OCI-LY3 (cell line): ENCODE measurements around the gene CLEC4C.
"Not testable (repeated sequence)": the region's sequence is repeated elsewhere in the genome, so short reads cannot be mapped to it uniquely, and the experiment has no call there.

Experiments
- H2AFZ ChIP-seq: fragments of 200-600, 300-600 bp; shearing (Covaris generic); 2 replicates; pipeline ENCODE4 v1.6.0; 2014; ENCODE audit warnings: antibody characterized with exemption, low read depth, low read length
- H3K27ac ChIP-seq: fragments of 200-600, 300-600 bp; sonication (generic); 2 replicates; pipeline ENCODE4 v1.5.1; 2014; ENCODE audit warnings: mild to moderate bottlenecking, low read length, moderate library complexity, mixed read lengths
- H3K27me3 ChIP-seq: fragments of 200-600, 300-600 bp; sonication (generic); 2 replicates; pipeline ENCODE4 v1.6.1; 2014; ENCODE audit warnings: low read depth, low read length, mixed read lengths
- H3K36me3 ChIP-seq: fragments of 200-600, 300-600 bp; sonication (generic); replicated peaks from 2 replicates; pipeline ENCODE3; 2014; ENCODE audit warnings: low read depth, low read length, mixed read lengths
- H3K4me1 ChIP-seq: fragments of 300-600, 200-600 bp; sonication (generic); 2 replicates; pipeline ENCODE4 v1.6.1; 2014; ENCODE audit warnings: low read length, mixed read lengths
- H3K4me2 ChIP-seq: fragments of 200-600, 300-600 bp; sonication (generic); 2 replicates; pipeline ENCODE4 v1.6.1; 2014; ENCODE audit warnings: low read length, mixed read lengths
- H3K4me3 ChIP-seq: fragments of 300-600, 200-600 bp; sonication (generic); 2 replicates; pipeline ENCODE4 v1.5.1; 2014; ENCODE audit warnings: antibody characterized with exemption, mild to moderate bottlenecking, low read length, moderate library complexity
- H3K79me2 ChIP-seq: fragments of 300-600, 200-600 bp; shearing (Covaris generic); 2 replicates; pipeline ENCODE4 v1.6.1; 2014; ENCODE audit warnings: mild to moderate bottlenecking, low read length, mixed read lengths
- H3K9ac ChIP-seq: fragments of 300-600, 200-600 bp; shearing (Covaris generic); 2 replicates; pipeline ENCODE4 v1.6.0; 2014; ENCODE audit warnings: mild to moderate bottlenecking, low read length, moderate library complexity
- H3K9me3 ChIP-seq: fragments of 200-600, 300-600 bp; shearing (Covaris generic); 2 replicates; pipeline ENCODE4 v1.6.1; 2014; ENCODE audit warnings: low read length, mixed read lengths; ENCODE audit not compliant: insufficient read depth
- H4K20me1 ChIP-seq: fragments of 200-600, 300-600 bp; sonication (generic); 2 replicates; pipeline ENCODE4 v1.6.1; 2016; ENCODE audit warnings: low read length, mixed read lengths; ENCODE audit not compliant: insufficient read depth
- CTCF ChIP-seq: fragments of 200-600, 300-600 bp; sonication (generic); IDR thresholded peaks from 2 replicates; pipeline ENCODE4 v1.5.1; 2014; ENCODE audit warnings: antibody characterized with exemption, low read length, low read depth
- EZH2phosphoT487 ChIP-seq: fragments of 200-600 bp; shearing (Covaris generic); IDR thresholded peaks from 2 replicates; pipeline ENCODE4 v1.6.1; 2018; ENCODE audit warnings: antibody characterized with exemption, mixed run types, low read depth

The CLEC4C gene

GRCh38 chr12:7732993-7733392 lies 14.2 kb downstream of the CLEC4C start:
- Histone ChIP-seq H3K27me3 (no peaks in the 10 kb centered on the region), H3K79me2 (no peaks in the 10 kb centered on the region), H2AFZ (no peak overlapping the region), H3K4me1 (peaks cover 7% of the 10 kb centered on the region; the same call in 1 of the 2 replicates), H3K36me3 (no peaks in the 10 kb centered on the region), H3K27ac (no peak overlapping the region), H3K4me2 (no peak overlapping the region), H3K9me3 (no peaks in the 10 kb centered on the region), H4K20me1 (no peaks in the 10 kb centered on the region), H3K9ac (no peak overlapping the region), H3K4me3 (no peak overlapping the region)
- TF ChIP-seq CTCF: no peak
- TF ChIP-seq EZH2phosphoT487: no peak

GRCh38 chr12:7731486-7731885 lies 15.7 kb downstream of the CLEC4C start:
- Histone ChIP-seq H3K9me3 (no peaks in the 10 kb centered on the region), H3K27me3 (no peaks in the 10 kb centered on the region), H3K27ac (no peak overlapping the region), H2AFZ (no peak overlapping the region), H3K4me2 (no peak overlapping the region), H3K79me2 (no peaks in the 10 kb centered on the region), H3K36me3 (no peaks in the 10 kb centered on the region), H3K4me1 (peaks cover 7% of the 10 kb centered on the region; the same call in 1 of the 2 replicates), H3K4me3 (no peak overlapping the region), H3K9ac (no peak overlapping the region), H4K20me1 (no peaks in the 10 kb centered on the region)
- no peak for TF ChIP-seq CTCF
- no peak for TF ChIP-seq EZH2phosphoT487

- H3K36me3 ChIP-seq, H3K27me3 ChIP-seq, H3K4me2 ChIP-seq, H2AFZ ChIP-seq, H3K9ac ChIP-seq, H4K20me1 ChIP-seq, H3K27ac ChIP-seq, H3K79me2 ChIP-seq, H3K4me1 ChIP-seq, H3K9me3 ChIP-seq, H3K4me3 ChIP-seq: not testable (repeated sequence)
Measured at GRCh38 chr12:7730984-7731383, 16.2 kb downstream of the CLEC4C start.

GRCh38 chr12:7729746-7730145 lies 17.4 kb downstream of the CLEC4C start:
- no peak overlapping the region for H2AFZ ChIP-seq
- H4K20me1 ChIP-seq: no peaks in the 10 kb centered on the region
- H3K4me2 ChIP-seq: peak overlapping the region; percentile 13; the same call in 1 of the 2 replicates
- H3K36me3 ChIP-seq: no peaks in the 10 kb centered on the region
- H3K27me3 ChIP-seq: no peaks in the 10 kb centered on the region
- TF ChIP-seq EZH2phosphoT487: no peak
- TF ChIP-seq CTCF: no peak
- no peaks in the 10 kb centered on the region for H3K9me3 ChIP-seq
- no peaks in the 10 kb centered on the region for H3K79me2 ChIP-seq
- H3K4me1 ChIP-seq: peaks cover 7% of the 10 kb centered on the region; the same call in 1 of the 2 replicates
- no peak overlapping the region for H3K4me3 ChIP-seq
- no peak overlapping the region for H3K9ac ChIP-seq
- no peak overlapping the region for H3K27ac ChIP-seq

GRCh38 chr12:7723926-7724325 lies 23.2 kb downstream of the CLEC4C start:
- no peak for TF ChIP-seq EZH2phosphoT487
- no peak for TF ChIP-seq CTCF
- Histone ChIP-seq H3K4me2 (no peak overlapping the region), H3K36me3 (no peaks in the 10 kb centered on the region), H3K9me3 (no peaks in the 10 kb centered on the region), H3K79me2 (no peaks in the 10 kb centered on the region), H4K20me1 (no peaks in the 10 kb centered on the region), H3K4me3 (no peak overlapping the region), H3K27me3 (peaks cover 3% of the 10 kb centered on the region; the same call in 1 of the 2 replicates), H3K4me1 (no peaks in the 10 kb centered on the region), H2AFZ (no peak overlapping the region), H3K9ac (no peak overlapping the region), H3K27ac (no peak overlapping the region)
